Parathyroid adenoma (tissue), 2 donors: Measurements from ENCODE around the gene ABCB1.

Experiments
- H2AFZ ChIP-seq: fragments of 300-600 bp; sonication (generic); one replicate; pipeline ENCODE4 v1.7.0; 2017; ENCODE audit warnings: antibody characterized with exemption, mild to moderate bottlenecking
- H3K27ac ChIP-seq: fragments of 300-600 bp; sonication (generic); one replicate; pipeline ENCODE4 v1.7.0; 2017
- H3K27me3 ChIP-seq: fragments of 300-600 bp; sonication (generic); one replicate; pipeline ENCODE4 v1.7.0; 2017; ENCODE audit warnings: low read length; ENCODE audit not compliant: control insufficient read depth, insufficient read depth
- H3K36me3 ChIP-seq: fragments of 300-600 bp; sonication (generic); one replicate; pipeline ENCODE4 v1.7.0; 2017; ENCODE audit warnings: low read length; ENCODE audit not compliant: control insufficient read depth, insufficient read depth
- H3K4me1 ChIP-seq: fragments of 300-600 bp; sonication (generic); one replicate; pipeline ENCODE4 v1.7.0; 2017; ENCODE audit warnings: control low read depth
- H3K4me2 ChIP-seq: fragments of 300-600 bp; sonication (generic); one replicate; pipeline ENCODE4 v1.7.0; 2017; ENCODE audit warnings: low read length
- H3K4me3 ChIP-seq: fragments of 300-600 bp; sonication (generic); one replicate; pipeline ENCODE4 v1.7.0; 2017; ENCODE audit warnings: low read depth, low read length
- H3K79me2 ChIP-seq: fragments of 300-600 bp; sonication (generic); one replicate; pipeline ENCODE4 v1.7.0; 2017; ENCODE audit warnings: control low read depth
- H3K9ac ChIP-seq: fragments of 300-600 bp; sonication (generic); one replicate; pipeline ENCODE4 v1.7.0; 2017; ENCODE audit warnings: mild to moderate bottlenecking
- H3K9me3 ChIP-seq: fragments of 300-600 bp; sonication (generic); one replicate; pipeline ENCODE4 v1.7.0; 2017; ENCODE audit warnings: low read length; ENCODE audit not compliant: control insufficient read depth
- CTCF ChIP-seq: fragments of 300-600 bp; sonication (generic); IDR thresholded peaks from one replicate; pipeline ENCODE4 v1.7.0; 2017; ENCODE audit warnings: antibody characterized with exemption, mild to moderate bottlenecking
- donor health status: primary hyperparathyroidism.

ABCB1 gene

GRCh38 chr7:87628780-87629569 lies 28.3 kb upstream of the ABCB1 start:
- Histone ChIP-seq H3K27ac (peak overlapping the region; percentile 37), H3K36me3 (no peaks in the 10 kb centered on the region), H3K79me2 (no peaks in the 10 kb centered on the region), H3K4me3 (peak overlapping the region; percentile 66), H2AFZ (peak overlapping the region; percentile 98), H3K9ac (no peak overlapping the region), H3K27me3 (no peaks in the 10 kb centered on the region), H3K4me1 (no peaks in the 10 kb centered on the region), H3K9me3 (no peaks in the 10 kb centered on the region), H3K4me2 (peak overlapping the region; percentile 83)
- TF ChIP-seq CTCF: no peak

DNA sequence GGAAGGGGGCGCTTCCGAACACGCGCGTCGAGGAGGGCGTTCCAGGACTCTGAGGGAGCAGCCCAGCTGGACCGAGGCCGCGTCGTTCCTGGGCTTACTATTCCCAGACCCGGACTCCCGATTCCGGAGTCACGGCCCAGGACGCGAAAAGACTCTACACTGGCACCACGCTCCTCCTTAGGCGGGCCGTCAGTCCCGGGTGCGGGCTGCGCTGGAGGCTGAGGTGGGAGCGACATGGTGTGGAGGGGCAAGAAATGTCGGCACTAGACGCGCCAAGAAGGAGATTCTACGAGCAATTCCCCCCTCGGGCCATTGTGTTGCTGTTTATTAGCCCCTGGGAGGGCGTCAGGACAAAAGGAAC lies 26.9 kb upstream of the ABCB1 start:
- H3K9me3 ChIP-seq: no peaks in the 10 kb centered on the region
- H3K9ac ChIP-seq: no peak overlapping the region
- TF ChIP-seq CTCF: no peak
- H3K36me3 ChIP-seq: no peaks in the 10 kb centered on the region
- no peak overlapping the region for H3K27ac ChIP-seq
- no peaks in the 10 kb centered on the region for H3K79me2 ChIP-seq
- H3K4me2 ChIP-seq: peak overlapping the region; percentile 83
- peak overlapping the region; percentile 66 for H3K4me3 ChIP-seq
- peak overlapping the region; percentile 98 for H2AFZ ChIP-seq
- H3K27me3 ChIP-seq: no peaks in the 10 kb centered on the region
- no peaks in the 10 kb centered on the region for H3K4me1 ChIP-seq

DNA sequence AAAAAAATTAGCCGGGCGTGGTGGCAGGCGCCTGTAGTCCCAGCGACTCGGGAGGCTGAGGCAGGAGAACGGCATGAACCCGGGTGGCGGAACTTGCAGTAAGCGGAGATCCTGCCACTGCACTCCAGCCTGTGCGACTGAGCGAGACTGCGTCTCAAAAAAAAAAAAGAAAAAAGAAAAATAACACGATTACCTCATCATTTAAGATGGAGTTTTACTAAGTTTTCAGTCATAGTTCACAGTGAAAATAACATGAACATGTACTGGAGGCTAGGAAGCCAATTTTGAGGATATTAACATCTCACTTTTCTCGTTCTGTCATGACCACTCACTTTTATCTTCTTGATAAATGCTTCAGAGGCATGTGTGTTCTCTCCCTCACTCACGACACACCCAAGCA lies 24.4 kb upstream of the ABCB1 start:
- Histone ChIP-seq H3K27ac (no peak overlapping the region), H2AFZ (no peak overlapping the region), H3K9me3 (no peaks in the 10 kb centered on the region), H3K4me1 (no peaks in the 10 kb centered on the region), H3K36me3 (no peaks in the 10 kb centered on the region), H3K4me3 (no peak overlapping the region), H3K79me2 (no peaks in the 10 kb centered on the region), H3K9ac (no peak overlapping the region), H3K4me2 (no peak overlapping the region), H3K27me3 (no peaks in the 10 kb centered on the region)
- TF ChIP-seq CTCF: no peak

GRCh38 chr7:87624628-87625027 lies 23.9 kb upstream of the ABCB1 start:
- no peak for TF ChIP-seq CTCF
- H3K9me3 ChIP-seq: no peaks in the 10 kb centered on the region
- H3K9ac ChIP-seq: no peak overlapping the region
- no peaks in the 10 kb centered on the region for H3K27me3 ChIP-seq
- no peaks in the 10 kb centered on the region for H3K36me3 ChIP-seq
- no peak overlapping the region for H3K4me3 ChIP-seq
- H3K4me1 ChIP-seq: no peaks in the 10 kb centered on the region
- H2AFZ ChIP-seq: no peak overlapping the region
- H3K79me2 ChIP-seq: no peaks in the 10 kb centered on the region
- H3K4me2 ChIP-seq: no peak overlapping the region
- H3K27ac ChIP-seq: no peak overlapping the region

- no peaks in the 10 kb centered on the region for H3K36me3 ChIP-seq
- no peak for TF ChIP-seq CTCF
These were observed 14.5 kb upstream of the ABCB1 start for GRCh38 chr7:87615197-87615596.

More at GRCh38 chr7:87615197-87615596, 14.5 kb upstream of the ABCB1 start:
- H3K4me2 ChIP-seq: no peak overlapping the region
- H3K9me3 ChIP-seq: no peaks in the 10 kb centered on the region
- no peaks in the 10 kb centered on the region for H3K79me2 ChIP-seq
- no peaks in the 10 kb centered on the region for H3K4me1 ChIP-seq
- no peaks in the 10 kb centered on the region for H3K27me3 ChIP-seq
- no peak overlapping the region for H2AFZ ChIP-seq
- H3K27ac ChIP-seq: no peak overlapping the region
- H3K9ac ChIP-seq: no peak overlapping the region
- H3K4me3 ChIP-seq: no peak overlapping the region
